HEK293T (cell line): ENCODE measurements around the gene ILF2.

Experiments
- ARNT ChIP-seq: fragments of 450-650 bp; IDR thresholded peaks from 2 replicates; pipeline ENCODE4 v1.6.1; 2017; ENCODE audit warnings: mild to moderate bottlenecking
- BHLHE40 ChIP-seq: fragments of 450-650 bp; IDR thresholded peaks from 2 replicates; pipeline ENCODE4 v1.6.1; 2016; ENCODE audit warnings: mild to moderate bottlenecking, moderate library complexity, borderline replicate concordance
- CTBP1 ChIP-seq: fragments of 450-650 bp; IDR thresholded peaks from 2 replicates; pipeline ENCODE4 v1.6.1; 2016; ENCODE audit warnings: borderline replicate concordance
- ELF4 ChIP-seq: fragments of 450-650 bp; IDR thresholded peaks from 2 replicates; pipeline ENCODE4 v1.6.1; 2017; ENCODE audit warnings: antibody characterized with exemption
- FOXA1 ChIP-seq: fragments of 450-650 bp; IDR thresholded peaks from 2 replicates; pipeline ENCODE4 v1.6.1; 2016; ENCODE audit warnings: mild to moderate bottlenecking
- FOXK2 ChIP-seq: fragments of 450-650 bp; IDR thresholded peaks from 2 replicates; pipeline ENCODE4 v1.6.1; 2016; ENCODE audit warnings: mild to moderate bottlenecking
- FOXM1 ChIP-seq: fragments of 450-650 bp; IDR thresholded peaks from 2 replicates; pipeline ENCODE4 v1.6.1; 2017; ENCODE audit warnings: mild to moderate bottlenecking, borderline replicate concordance
- HDGF ChIP-seq: fragments of 450-650 bp; IDR thresholded peaks from 2 replicates; pipeline ENCODE4 v1.6.1; 2017; ENCODE audit warnings: antibody characterized with exemption, borderline replicate concordance
- LEF1 ChIP-seq: fragments of 450-650 bp; IDR thresholded peaks from 2 replicates; pipeline ENCODE4 v1.6.1; 2017; ENCODE audit warnings: mild to moderate bottlenecking, borderline replicate concordance
- PKNOX1 ChIP-seq: fragments of 450-650 bp; IDR thresholded peaks from 2 replicates; pipeline ENCODE4 v1.6.1; 2016
- SP1 ChIP-seq: fragments of 450-650 bp; IDR thresholded peaks from 2 replicates; pipeline ENCODE4 v1.6.1; 2017
- SUZ12 ChIP-seq: fragments of 450-650 bp; IDR thresholded peaks from 2 replicates; pipeline ENCODE4 v1.6.1; 2016; ENCODE audit warnings: mild to moderate bottlenecking

DNA sequence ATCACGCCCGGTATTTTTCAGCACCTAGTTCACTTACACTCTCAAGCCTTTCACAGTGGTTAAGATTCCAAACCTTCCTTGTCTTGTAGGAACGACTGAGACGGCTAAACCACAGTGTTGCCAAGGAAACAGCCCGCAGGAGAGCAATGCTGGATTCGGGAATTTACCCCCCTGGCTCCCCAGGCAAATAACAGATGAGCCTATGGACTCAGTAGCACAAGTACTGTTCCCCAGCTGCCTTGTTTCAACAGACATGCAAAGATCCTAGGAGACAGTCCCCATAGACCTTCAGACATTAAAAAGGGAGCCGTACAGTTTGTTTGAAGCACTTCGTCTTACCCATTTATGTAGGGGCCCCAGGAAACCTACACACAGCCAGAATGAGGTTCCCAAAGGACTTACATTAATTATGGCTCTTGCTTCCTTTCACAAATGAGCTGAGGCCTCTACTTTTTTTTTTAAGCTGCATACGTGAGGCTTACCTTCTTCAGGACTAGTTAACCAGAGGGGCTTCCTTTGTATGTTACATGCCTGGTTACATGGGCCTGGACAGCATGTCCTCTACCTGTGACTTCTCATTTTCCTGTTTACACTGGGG, 9.6 kb downstream of the ILF2 start:
- no peak for TF ChIP-seq FOXK2
- TF ChIP-seq PKNOX1, result no peak
- TF ChIP-seq LEF1, result no peak
- no peak for TF ChIP-seq BHLHE40
- no peak for TF ChIP-seq SUZ12
- TF ChIP-seq HDGF, result no peak
- no peak for TF ChIP-seq FOXA1
- TF ChIP-seq CTBP1, result no peak
- TF ChIP-seq ARNT, result no peak
- no peak for TF ChIP-seq FOXM1
- no peak for TF ChIP-seq SP1
- TF ChIP-seq ELF4, result no peak
